WTC11 (cell line): ENCODE results near the gene CIB2.

ENCODE experiments used
- CTCF ChIP-seq: fragments of 200-600 bp; IDR thresholded peaks from 2 replicates; pipeline ENCODE4 v1.8.0; 2022; ENCODE audit warnings: antibody characterized with exemption
- HMGXB4 ChIP-seq: sonication (generic); formaldehyde crosslinking; IDR thresholded peaks from 2 replicates; pipeline ENCODE4 v1.8.1; 2023; ENCODE audit warnings: mild to moderate bottlenecking, moderate library complexity, missing genetic modification reagents
- NFYB ChIP-seq: sonication (generic); formaldehyde crosslinking; conservative IDR thresholded peaks from 2 replicates; pipeline ENCODE4 v1.8.0; 2022; ENCODE audit warnings: low read depth, missing genetic modification reagents
- ZNF121 ChIP-seq: sonication (generic); formaldehyde crosslinking; IDR thresholded peaks from 2 replicates; pipeline ENCODE4 v1.8.0; 2023; ENCODE audit warnings: missing genetic modification reagents
- ZNF138 ChIP-seq: sonication (generic); formaldehyde crosslinking; conservative IDR thresholded peaks from 2 replicates; pipeline ENCODE4 v1.8.1; 2022; ENCODE audit warnings: mild to moderate bottlenecking, moderate library complexity, missing genetic modification reagents

DNA sequence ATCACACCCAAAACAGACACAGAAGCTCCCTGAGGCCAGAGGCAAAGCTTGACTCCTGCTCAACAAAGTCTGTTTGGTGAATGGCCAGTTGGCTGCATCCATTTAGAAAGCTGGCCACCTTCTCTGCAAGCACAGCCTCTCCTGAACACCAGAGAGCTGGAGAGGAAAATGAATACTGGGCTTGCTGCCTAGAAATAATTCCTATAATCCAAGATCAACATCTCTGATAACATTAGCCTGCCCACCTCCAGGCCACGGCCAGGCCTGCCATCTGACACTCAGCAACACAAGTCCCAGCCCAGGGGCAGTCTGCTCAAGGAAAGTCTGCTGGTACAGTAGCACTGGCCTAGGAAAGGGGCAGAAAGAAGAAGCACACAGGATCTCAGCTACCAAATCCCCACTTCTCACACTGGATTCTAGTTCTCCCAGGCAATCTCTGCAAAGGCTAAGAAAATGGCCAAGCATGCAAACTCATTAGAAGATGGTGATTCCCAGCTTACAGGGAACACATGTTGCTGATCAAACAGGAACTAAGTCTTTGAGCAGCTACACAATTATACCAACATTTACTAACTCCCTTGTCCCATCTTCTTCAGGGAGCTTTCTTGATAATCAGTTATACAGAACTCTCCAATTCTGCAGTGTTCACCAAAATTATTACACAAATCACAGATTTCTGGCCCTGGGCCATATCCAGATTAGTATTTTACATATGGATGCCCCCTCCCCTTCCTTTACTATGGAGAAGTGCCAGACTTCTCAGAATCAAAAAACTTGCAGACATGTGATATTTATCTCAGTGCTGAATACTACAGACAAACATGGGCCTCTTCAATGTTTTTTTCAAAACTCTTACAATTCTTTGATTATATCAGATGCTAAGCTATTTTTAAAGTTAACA, 63.7 kb downstream of the CIB2 start:
- TF ChIP-seq HMGXB4 (CRISPR knock-in tag) (no peak), NFYB (CRISPR knock-in tag) (no peak), ZNF138 (CRISPR knock-in tag) (no peak), ZNF121 (no peak), CTCF (no peak)
